ENCODE data around the gene SLC12A4. TPM values are rescaled to one million over a fixed set of nuclear protein-coding genes. Genes with fewer than 3 reads are reported as not detected.

Gene SLC12A4
- total and polyA plus RNA-seq, 2 of the 13 experiments (the other 11 are each of a cell fraction or from before 2014, with no cell fraction given): 65.1 to 84.3 TPM

DNA sequence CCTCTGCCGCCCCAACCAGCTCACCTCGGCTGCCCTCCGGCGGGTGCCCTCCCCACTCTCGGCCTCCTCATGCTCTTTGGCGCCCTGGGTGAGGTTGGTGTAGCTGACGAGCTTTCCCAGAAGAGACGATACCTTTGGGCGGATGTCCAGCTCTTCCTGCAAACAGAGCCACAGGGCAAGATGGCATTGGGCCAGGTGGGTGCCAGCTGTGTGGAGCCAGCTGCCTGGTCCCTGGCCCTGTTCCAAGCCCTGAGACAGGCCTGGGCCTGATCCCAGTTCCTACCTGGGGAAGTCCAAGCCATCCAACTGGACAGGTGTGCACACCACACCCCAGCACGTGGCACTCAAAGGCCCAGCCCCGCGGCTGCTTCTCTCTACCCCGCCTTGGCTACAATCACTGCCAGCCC, 6.9 kb downstream of the SLC12A4 start (continued):
- TF ChIP-seq NFE2L1 (CRISPR knock-in tag; IDR thresholded peaks at IDR 0.05; ENCODE audit: borderline replicate concordance): 0 out of 2 replicates have a peak, but pooled peaks have one; percentile 28
- peak; percentile 90 for TF ChIP-seq AGO2 (optimal IDR thresholded peaks at IDR 0.05; ENCODE audit: low read depth, low read length)
- TF ChIP-seq ZNF687 (CRISPR knock-in tag; IDR thresholded peaks at IDR 0.05): peak; percentile 24; the same call in 1 of the 2 replicates
- TF ChIP-seq RBFOX2 (IDR thresholded peaks at IDR 0.05; ENCODE audit: low read depth, low read length): peak; percentile 44
- peak; percentile 58; the same call in 1 of the 2 replicates for TF ChIP-seq CHCHD3 (CRISPR knock-in tag; IDR thresholded peaks at IDR 0.05)
- 0 out of 2 replicates have a peak, but pooled peaks have one; percentile 32 for TF ChIP-seq ZSCAN31 (CRISPR knock-in tag; IDR thresholded peaks at IDR 0.05; ENCODE audit: low read depth)
- 0 out of 4 replicates have a peak, but pooled peaks of 1 of the 2 experiments have one; percentile 10 for TF ChIP-seq POLR2A (IDR thresholded peaks at IDR 0.05; ENCODE audit: insufficient read depth in 1 of 2, low read depth in 2 of 2, low read length in 2 of 2)

GRCh38 chr16:67959536-67960329, 8.7 kb downstream of the SLC12A4 start:
- no peak for ATAC-seq
- Histone ChIP-seq H3K36me3 (replicated peaks in 1 of 2; ENCODE audit: control insufficient read depth in 1 of 2, insufficient read depth in 2 of 2, low read length in 2 of 2) (peaks cover 52 to 75% of the 10 kb centered on the region in 2 experiments), H3K9me3 (ENCODE audit: low read length) (no peaks in the 10 kb centered on the region), H4K20me1 (ENCODE audit: insufficient read depth, low read length) (peaks cover 9% of the 10 kb centered on the region; the same call in 1 of the 2 replicates), H2AFZ (ENCODE audit: low read length) (no peak overlapping the region), H3K79me2 (ENCODE audit: insufficient read depth, low read length) (peaks cover 32% of the 10 kb centered on the region), H3K4me2 (ENCODE audit: low read depth, low read length) (no peak overlapping the region), H3K27me3 (ENCODE audit: control insufficient read depth in 1 of 2, insufficient read depth in 2 of 2, low read length in 2 of 2) (no peaks in the 10 kb centered on the region), H3K9ac (ENCODE audit: insufficient read depth, low read depth, low read length) (no peak overlapping the region), H3K27ac (ENCODE audit: extremely low read length, insufficient read depth, low read length) (no peak overlapping the region), H3K4me3 (replicated peaks in 1 of 3; ENCODE audit: insufficient read depth in 1 of 3, low read depth in 2 of 3, low read length in 3 of 3) (no peak overlapping the region), H3K4me1 (ENCODE audit: insufficient read depth, low read length) (peaks cover 27% of the 10 kb centered on the region)
- POLR2A ChIA-PET: interaction anchor here (1.9 to 12.9 kb wide), 2 partner anchors 10 to 14 kb away, joined by 4 to 226 read pairs; partner anchors contain the start of gene LCAT
- BruUV-seq (replicated peaks): no TSS peak
- FAIRE-seq: no peak
- DNase-seq (ENCODE audit: low spot score): no peak
- in situ Hi-C loops (cut with HindIII; ENCODE audit: extremely low pct_ligation_motif_present, low pct_unique_long_range_greater_than_20kb): no loop called here
- WGBS (ENCODE audit: low lambda C conversion rate): 95% methylated on average over 11 of the region's 11 CpGs
- intact Hi-C loops (cut with micrococcal nuclease; ENCODE audit: unreplicated experiment): no loop called here
- CTCF ChIA-PET (ENCODE audit: low intra/inter-chr PET ratio, low total read pairs): no interaction called here
- 0 out of 2 replicates have a peak, but pooled peaks have one; percentile 18 for TF ChIP-seq HNF1B (CRISPR knock-in tag; IDR thresholded peaks at IDR 0.05)
- no peak for TF ChIP-seq KLF12 (CRISPR knock-in tag; IDR thresholded peaks at IDR 0.05; ENCODE audit: borderline replicate concordance)
- TF ChIP-seq, protein P1, sequence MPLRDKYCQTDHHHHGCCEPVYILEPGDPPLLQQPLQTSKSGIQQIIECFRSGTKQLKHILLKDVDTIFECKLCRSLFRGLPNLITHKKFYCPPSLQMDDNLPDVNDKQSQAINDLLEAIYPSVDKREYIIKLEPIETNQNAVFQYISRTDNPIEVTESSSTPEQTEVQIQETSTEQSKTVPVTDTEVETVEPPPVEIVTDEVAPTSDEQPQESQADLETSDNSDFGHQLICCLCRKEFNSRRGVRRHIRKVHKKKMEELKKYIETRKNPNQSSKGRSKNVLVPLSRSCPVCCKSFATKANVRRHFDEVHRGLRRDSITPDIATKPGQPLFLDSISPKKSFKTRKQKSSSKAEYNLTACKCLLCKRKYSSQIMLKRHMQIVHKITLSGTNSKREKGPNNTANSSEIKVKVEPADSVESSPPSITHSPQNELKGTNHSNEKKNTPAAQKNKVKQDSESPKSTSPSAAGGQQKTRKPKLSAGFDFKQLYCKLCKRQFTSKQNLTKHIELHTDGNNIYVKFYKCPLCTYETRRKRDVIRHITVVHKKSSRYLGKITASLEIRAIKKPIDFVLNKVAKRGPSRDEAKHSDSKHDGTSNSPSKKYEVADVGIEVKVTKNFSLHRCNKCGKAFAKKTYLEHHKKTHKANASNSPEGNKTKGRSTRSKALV (CRISPR knock-in tag; IDR thresholded peaks at IDR 0.05): no peak
- no peak for TF ChIP-seq NKX3-1 (CRISPR knock-in tag; IDR thresholded peaks at IDR 0.05)
- 0 out of 2 replicates have a peak, but pooled peaks have one; percentile 19 for TF ChIP-seq PLSCR1 (CRISPR knock-in tag; IDR thresholded peaks at IDR 0.05; ENCODE audit: borderline replicate concordance)
- TF ChIP-seq RBFOX2 (IDR thresholded peaks at IDR 0.05; ENCODE audit: low read depth, low read length): peak; percentile 36; the same call in 1 of the 2 replicates
- peak; percentile 6 for TF ChIP-seq AGO2 (optimal IDR thresholded peaks at IDR 0.05; ENCODE audit: low read depth, low read length)
